Measurements from ENCODE around the gene TMEM38B. TPM values are rescaled to one million over a fixed set of nuclear protein-coding genes. Genes with fewer than 3 reads are reported as not detected.

The TMEM38B gene
- total RNA-seq, 1 experiment from 2014 or later = 12.5 TPM

- Mint-ChIP-seq H3K27ac (ENCODE audit: low read depth, unreplicated experiment) (no peak overlapping the region), H3K4me1 (ENCODE audit: insufficient read depth, unreplicated experiment) (peaks cover 6% of the 10 kb centered on the region), H3K9me3 (ENCODE audit: unreplicated experiment) (no peaks in the 10 kb centered on the region), H3K4me3 (ENCODE audit: unreplicated experiment) (no peak overlapping the region), H3K27me3 (ENCODE audit: insufficient read depth, unreplicated experiment) (no peaks in the 10 kb centered on the region), H3K36me3 (ENCODE audit: insufficient read depth, unreplicated experiment) (no peaks in the 10 kb centered on the region)
- TF ChIP-seq CTCF (IDR thresholded peaks at IDR 0.05; ENCODE audit: unreplicated experiment) = no peak
- ChIA-PET POLR2A (interaction anchor here (0.8 kb wide), 1 partner anchor 67 kb away, joined by 3 read pairs; no protein-coding TSS in a partner anchor), CTCF (interaction anchor here (0.7 to 1.0 kb wide), 3 partner anchors 10 to 1442 kb away, joined by 3 to 4 read pairs (median 3); no protein-coding TSS in a partner anchor)
- no peak for DNase-seq (ENCODE audit: unreplicated experiment)
- intact Hi-C loops (cut with micrococcal nuclease) = no loop called here
- BruUV-seq (replicated peaks) = no TSS peak
These were observed 42.5 kb upstream of the TMEM38B start for GRCh38 chr9:105651806-105652205.

- intact Hi-C loops (cut with micrococcal nuclease) = no loop called here
- Mint-ChIP-seq H3K27me3 (ENCODE audit: insufficient read depth, unreplicated experiment) (no peaks in the 10 kb centered on the region), H3K27ac (ENCODE audit: low read depth, unreplicated experiment) (no peak overlapping the region), H3K36me3 (ENCODE audit: insufficient read depth, unreplicated experiment) (no peaks in the 10 kb centered on the region), H3K9me3 (ENCODE audit: unreplicated experiment) (no peaks in the 10 kb centered on the region), H3K4me3 (ENCODE audit: unreplicated experiment) (peak overlapping the region; percentile 71), H3K4me1 (ENCODE audit: insufficient read depth, unreplicated experiment) (peaks cover 8% of the 10 kb centered on the region)
- TF ChIP-seq CTCF (IDR thresholded peaks at IDR 0.05; ENCODE audit: unreplicated experiment) = no peak
- CTCF ChIA-PET = interaction anchor here (0.6 to 1.9 kb wide), 4 partner anchors 11 to 39 kb away, joined by 3 to 6 read pairs (median 4); no protein-coding TSS in a partner anchor
- POLR2A ChIA-PET = no interaction called here
- BruUV-seq (replicated peaks) = no TSS peak
- DNase-seq (ENCODE audit: unreplicated experiment) = peak; percentile 33
These were observed 38.0 kb upstream of the TMEM38B start for GRCh38 chr9:105656131-105656921.

GRCh38 chr9:105658351-105658750 is 36.0 kb upstream of the TMEM38B start:
- POLR2A ChIA-PET = interaction anchor here (1.1 kb wide), 1 partner anchor 11 kb away, joined by 3 read pairs; no protein-coding TSS in a partner anchor
- no peaks in the 10 kb centered on the region for H3K27me3 Mint-ChIP-seq (ENCODE audit: insufficient read depth, unreplicated experiment)

More at GRCh38 chr9:105658351-105658750, 36.0 kb upstream of the TMEM38B start:
- H3K4me3 Mint-ChIP-seq (ENCODE audit: unreplicated experiment) = no peak overlapping the region
- H3K9me3 Mint-ChIP-seq (ENCODE audit: unreplicated experiment) = no peaks in the 10 kb centered on the region
- intact Hi-C loops (cut with micrococcal nuclease) = no loop called here
- BruUV-seq (replicated peaks) = no TSS peak
- CTCF ChIA-PET = interaction anchor here (1.2 to 1.9 kb wide), 2 partner anchors 22 to 60 kb away, joined by 5 to 6 read pairs; no protein-coding TSS in a partner anchor
- H3K36me3 Mint-ChIP-seq (ENCODE audit: insufficient read depth, unreplicated experiment) = no peaks in the 10 kb centered on the region
- H3K4me1 Mint-ChIP-seq (ENCODE audit: insufficient read depth, unreplicated experiment) = peaks cover 8% of the 10 kb centered on the region
- DNase-seq (ENCODE audit: unreplicated experiment) = no peak
- no peak for TF ChIP-seq CTCF (IDR thresholded peaks at IDR 0.05; ENCODE audit: unreplicated experiment)
- H3K27ac Mint-ChIP-seq (ENCODE audit: low read depth, unreplicated experiment) = no peak overlapping the region

Measured in MCF 10A (cell line).